Activated T-cell treated with anti-CD3 and anti-CD28 coated beads, Interleukin-2, amount 50 U/mL, for 4 hours (primary cell): ENCODE measurements around the gene SH3GL3. TPM values are rescaled to one million over a fixed set of nuclear protein-coding genes. Genes with fewer than 3 reads are reported as not detected.

Experiments
- ATAC-seq, 2 donors: fragments of 200-7000 bp; cut with Tn5 transposase; one replicate each; pipeline ENCODE4 v1.10.0; 2021
- DNase-seq: peaks from one replicate; pipeline ENCODE4 v3.0.0-alpha.2; 2020
- H3K27me3 Mint-ChIP-seq: one replicate; pipeline ENCODE4 v1.8.0; 2021; ENCODE audit warnings: low read depth, mixed read lengths
- H3K36me3 Mint-ChIP-seq: one replicate; pipeline ENCODE4 v1.8.0; 2022; ENCODE audit warnings: mixed read lengths; ENCODE audit not compliant: insufficient read depth
- H3K4me1 Mint-ChIP-seq: one replicate; pipeline ENCODE4 v1.8.0; 2021; ENCODE audit warnings: low read depth, mixed read lengths
- H3K4me3 Mint-ChIP-seq: one replicate; pipeline ENCODE4 v1.8.0; 2021; ENCODE audit warnings: mild to moderate bottlenecking, moderate library complexity, mixed read lengths
- H3K9me3 Mint-ChIP-seq: one replicate; pipeline ENCODE4 v1.8.0; 2021; ENCODE audit warnings: mixed read lengths
- total RNA-seq, 3 donors: library from RNA; stranded (reverse); gene quantifications; one replicate each; pipeline ENCODE4 v1.2.1, GENCODE V29; 2021

SH3GL3 gene
- total RNA-seq, 3 donors from 2014 or later: not detected

- H3K9me3 Mint-ChIP-seq: no peaks in the 10 kb centered on the region
- H3K36me3 Mint-ChIP-seq: no peaks in the 10 kb centered on the region
- no peak overlapping the region for H3K4me3 Mint-ChIP-seq
- no peak for ATAC-seq
- peaks cover 7% of the 10 kb centered on the region for H3K4me1 Mint-ChIP-seq
- DNase-seq: no peak
- peaks cover 39% of the 10 kb centered on the region for H3K27me3 Mint-ChIP-seq
Measured at GRCh38 chr15:83444936-83445335, 2.2 kb upstream of the SH3GL3 start.

DNA sequence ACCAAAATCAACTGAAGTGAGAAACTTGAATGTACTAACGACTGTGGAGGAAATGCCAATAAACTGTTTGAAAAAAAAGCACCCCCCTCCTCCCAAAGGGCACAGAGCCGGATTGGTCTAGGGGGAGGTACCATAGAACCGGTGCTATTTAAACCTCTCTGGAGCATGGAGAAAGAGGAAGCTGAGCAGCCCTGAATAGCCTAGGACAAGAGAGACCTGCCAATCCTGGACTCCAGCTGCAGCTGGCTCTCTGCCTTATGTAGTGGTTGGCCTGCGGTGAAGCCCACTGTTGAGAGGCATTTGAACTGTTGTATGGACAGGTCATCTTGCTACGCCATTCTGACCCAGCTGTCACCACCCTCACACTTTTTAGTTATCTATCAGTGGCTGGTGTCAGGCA is 1.5 kb upstream of the SH3GL3 start:
- H3K27me3 Mint-ChIP-seq: peaks cover 42% of the 10 kb centered on the region
- ATAC-seq (no peak), DNase-seq (no peak)
- H3K4me3 Mint-ChIP-seq: no peak overlapping the region
- peaks cover 7% of the 10 kb centered on the region for H3K4me1 Mint-ChIP-seq
- H3K9me3 Mint-ChIP-seq: no peaks in the 10 kb centered on the region
- H3K36me3 Mint-ChIP-seq: no peaks in the 10 kb centered on the region

GRCh38 chr15:83446417-83446816 is 724 bp upstream of the SH3GL3 start:
- no peak for DNase-seq
- Mint-ChIP-seq H3K4me3 (no peak overlapping the region), H3K4me1 (peaks cover 7% of the 10 kb centered on the region), H3K9me3 (no peaks in the 10 kb centered on the region), H3K36me3 (no peaks in the 10 kb centered on the region), H3K27me3 (peaks cover 42% of the 10 kb centered on the region)
- no peak for ATAC-seq

GRCh38 chr15:83449250-83449671 is 2.1 kb downstream of the SH3GL3 start:
- no peaks in the 10 kb centered on the region for H3K36me3 Mint-ChIP-seq
- no peak for ATAC-seq
- H3K4me1 Mint-ChIP-seq: peaks cover 7% of the 10 kb centered on the region
- H3K4me3 Mint-ChIP-seq: no peak overlapping the region
- DNase-seq: no peak
- no peaks in the 10 kb centered on the region for H3K9me3 Mint-ChIP-seq
- H3K27me3 Mint-ChIP-seq: peaks cover 31% of the 10 kb centered on the region

- DNase-seq (no peak), ATAC-seq (no peak)
- no peak overlapping the region for H3K4me3 Mint-ChIP-seq
- H3K36me3 Mint-ChIP-seq: no peaks in the 10 kb centered on the region
- H3K4me1 Mint-ChIP-seq: peaks cover 7% of the 10 kb centered on the region
- H3K9me3 Mint-ChIP-seq: no peaks in the 10 kb centered on the region
- peaks cover 28% of the 10 kb centered on the region for H3K27me3 Mint-ChIP-seq
Measured at GRCh38 chr15:83449937-83450506, 2.9 kb downstream of the SH3GL3 start.

GRCh38 chr15:83457149-83457548 is 10.0 kb downstream of the SH3GL3 start:
- Mint-ChIP-seq H3K27me3 (peaks cover 2% of the 10 kb centered on the region), H3K36me3 (no peaks in the 10 kb centered on the region), H3K4me3 (no peak overlapping the region), H3K4me1 (no peaks in the 10 kb centered on the region), H3K9me3 (no peaks in the 10 kb centered on the region)
- DNase-seq (no peak), ATAC-seq (no peak)

GRCh38 chr15:83458381-83458780 is 11.2 kb downstream of the SH3GL3 start:
- ATAC-seq (no peak), DNase-seq (no peak)
- Mint-ChIP-seq H3K9me3 (no peaks in the 10 kb centered on the region), H3K4me3 (no peak overlapping the region), H3K4me1 (no peaks in the 10 kb centered on the region), H3K36me3 (no peaks in the 10 kb centered on the region), H3K27me3 (peaks cover 2% of the 10 kb centered on the region)

- no peaks in the 10 kb centered on the region for H3K9me3 Mint-ChIP-seq
- peaks cover 4% of the 10 kb centered on the region for H3K27me3 Mint-ChIP-seq
- H3K4me1 Mint-ChIP-seq: no peaks in the 10 kb centered on the region
- no peak overlapping the region for H3K4me3 Mint-ChIP-seq
- no peaks in the 10 kb centered on the region for H3K36me3 Mint-ChIP-seq
- ATAC-seq: no peak
- DNase-seq: no peak
Measured at GRCh38 chr15:83462026-83462425, 14.9 kb downstream of the SH3GL3 start.

DNA sequence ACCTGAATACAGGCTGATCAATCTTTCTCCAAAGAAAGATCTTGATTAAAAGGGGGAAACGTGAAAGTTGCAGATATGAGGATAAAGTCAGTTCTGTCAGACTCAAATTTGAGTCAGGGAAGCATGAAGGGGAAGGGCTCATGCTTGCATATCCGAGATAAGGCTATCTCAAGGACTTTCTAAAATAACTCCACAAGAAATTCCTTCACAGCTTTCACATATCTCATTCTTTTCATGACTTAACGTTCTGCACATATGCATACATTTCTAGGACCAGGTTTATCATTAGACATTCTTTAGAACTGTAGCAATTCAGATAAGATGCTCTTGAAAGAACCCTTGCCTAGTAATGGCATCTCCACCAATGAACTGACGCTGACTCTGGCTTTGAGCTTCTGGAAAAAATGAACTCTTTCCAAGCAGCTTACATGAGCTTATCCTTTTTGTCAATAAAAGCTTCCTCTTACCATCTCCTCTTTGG is 15.9 kb downstream of the SH3GL3 start:
- DNase-seq: no peak
- H3K4me1 Mint-ChIP-seq: no peaks in the 10 kb centered on the region

GRCh38 chr15:83470887-83471286 is 23.7 kb downstream of the SH3GL3 start:
- no peak for ATAC-seq
- no peak overlapping the region for H3K4me3 Mint-ChIP-seq
- H3K9me3 Mint-ChIP-seq: no peaks in the 10 kb centered on the region
- no peaks in the 10 kb centered on the region for H3K36me3 Mint-ChIP-seq
- no peak for DNase-seq
- H3K4me1 Mint-ChIP-seq: no peaks in the 10 kb centered on the region
- H3K27me3 Mint-ChIP-seq: peaks cover 6% of the 10 kb centered on the region

More for the DNA sequence above, 15.9 kb downstream of the SH3GL3 start:
- Mint-ChIP-seq H3K9me3 (no peaks in the 10 kb centered on the region), H3K4me3 (no peak overlapping the region), H3K36me3 (no peaks in the 10 kb centered on the region), H3K27me3 (peaks cover 4% of the 10 kb centered on the region)
- no peak for ATAC-seq

DNA sequence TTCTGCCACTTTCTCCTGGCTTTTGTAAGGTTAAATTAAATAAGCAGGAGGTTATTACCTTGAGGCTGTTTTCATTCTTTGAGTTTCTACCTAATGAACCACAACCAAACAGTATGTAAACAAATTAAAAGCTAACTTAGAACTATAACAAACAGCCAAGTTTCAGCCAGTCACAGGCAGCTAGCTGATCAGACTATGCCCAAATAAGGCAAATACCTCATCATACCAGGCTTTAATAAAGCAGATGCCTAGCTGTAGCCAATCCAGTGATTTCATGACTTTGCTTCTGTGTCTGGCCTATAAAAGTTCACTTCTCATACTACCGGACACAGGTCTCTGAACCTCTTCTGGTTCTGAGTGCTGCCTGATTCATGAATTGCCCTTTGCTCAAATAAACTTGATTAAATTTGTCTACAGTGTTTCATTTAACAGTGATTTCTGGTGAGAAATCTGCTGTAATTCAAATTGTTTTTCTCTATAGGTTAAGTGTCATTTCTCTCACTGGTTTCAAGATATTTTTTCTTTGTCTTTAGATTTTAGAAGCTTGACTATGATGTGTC is 24.2 kb downstream of the SH3GL3 start:
- no peaks in the 10 kb centered on the region for H3K4me1 Mint-ChIP-seq
- no peaks in the 10 kb centered on the region for H3K36me3 Mint-ChIP-seq
- DNase-seq: no peak

DNA sequence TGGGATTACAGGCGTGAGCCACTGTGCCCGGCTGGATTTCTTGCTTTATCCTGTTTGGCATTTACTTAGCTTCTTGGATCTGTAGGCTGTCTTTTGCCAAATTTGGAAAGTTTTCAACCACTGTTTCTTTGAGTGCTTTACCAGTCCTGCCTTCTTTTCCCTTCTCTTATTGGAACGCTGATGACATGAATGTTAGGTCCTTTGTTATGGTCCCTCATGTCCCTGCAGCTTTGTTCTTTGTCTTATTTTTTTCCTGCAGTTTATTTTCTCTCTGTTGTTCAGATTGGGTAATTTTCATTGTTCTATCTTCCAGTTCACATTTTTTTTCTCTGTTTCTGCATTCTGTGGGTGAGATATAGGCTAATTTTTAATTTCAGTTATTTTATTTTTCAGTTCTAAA is 25.0 kb downstream of the SH3GL3 start:
- H3K27me3 Mint-ChIP-seq: peaks cover 6% of the 10 kb centered on the region
- no peaks in the 10 kb centered on the region for H3K4me1 Mint-ChIP-seq
- DNase-seq (no peak), ATAC-seq (no peak)
- no peaks in the 10 kb centered on the region for H3K36me3 Mint-ChIP-seq
- H3K4me3 Mint-ChIP-seq: no peak overlapping the region
- no peaks in the 10 kb centered on the region for H3K9me3 Mint-ChIP-seq

More for the DNA sequence above, 24.2 kb downstream of the SH3GL3 start:
- Mint-ChIP-seq H3K4me3 (no peak overlapping the region), H3K27me3 (peaks cover 6% of the 10 kb centered on the region), H3K9me3 (no peaks in the 10 kb centered on the region)
- no peak for ATAC-seq

GRCh38 chr15:83472797-83473196 is 25.7 kb downstream of the SH3GL3 start:
- Mint-ChIP-seq H3K4me1 (no peaks in the 10 kb centered on the region), H3K9me3 (no peaks in the 10 kb centered on the region), H3K27me3 (peaks cover 6% of the 10 kb centered on the region), H3K4me3 (no peak overlapping the region), H3K36me3 (no peaks in the 10 kb centered on the region)
- ATAC-seq (no peak), DNase-seq (no peak)

DNA sequence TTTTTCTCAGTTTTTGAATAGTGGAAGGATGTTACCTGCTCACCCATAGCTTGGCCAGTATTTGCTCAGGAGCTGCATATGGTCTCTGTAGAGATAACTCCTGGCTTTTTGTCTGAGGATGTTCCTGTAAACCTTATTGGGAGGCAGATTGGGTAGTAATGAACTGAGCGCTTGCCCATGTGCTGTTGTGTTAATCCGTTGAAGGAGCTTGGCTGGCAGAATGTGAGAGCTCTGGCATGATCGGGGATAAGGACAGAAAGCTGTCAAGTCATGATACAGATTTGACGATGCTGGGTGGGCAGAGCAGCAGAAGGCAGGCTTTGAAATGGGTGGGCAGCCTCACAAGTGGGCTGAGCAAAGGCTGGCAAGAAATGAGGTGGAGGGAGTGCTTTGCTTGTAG is 27.4 kb downstream of the SH3GL3 start:
- ATAC-seq: no peak
- H3K36me3 Mint-ChIP-seq: no peaks in the 10 kb centered on the region
- H3K27me3 Mint-ChIP-seq: peaks cover 2% of the 10 kb centered on the region
- no peaks in the 10 kb centered on the region for H3K9me3 Mint-ChIP-seq
- no peaks in the 10 kb centered on the region for H3K4me1 Mint-ChIP-seq
- no peak for DNase-seq
- H3K4me3 Mint-ChIP-seq: no peak overlapping the region

DNA sequence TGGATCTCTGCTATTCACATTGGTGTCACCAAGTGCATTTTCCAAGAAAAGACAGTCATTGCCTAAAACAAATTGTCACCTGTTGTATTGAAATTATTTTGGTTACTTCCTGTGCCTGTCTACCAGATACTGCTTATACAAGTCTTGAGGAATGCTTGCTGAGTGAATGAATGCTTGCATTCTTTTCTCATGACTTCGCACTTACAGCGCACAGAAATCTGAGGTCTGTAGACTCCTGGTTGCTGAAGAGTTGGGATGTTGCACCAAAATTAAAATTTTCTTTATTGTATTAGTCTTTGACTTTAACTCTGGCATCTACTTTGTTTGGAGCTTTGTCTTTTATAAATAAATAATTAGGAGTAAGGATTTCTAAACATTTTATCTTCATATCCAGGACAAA is 28.4 kb downstream of the SH3GL3 start:
- no peaks in the 10 kb centered on the region for H3K36me3 Mint-ChIP-seq
- ATAC-seq (no peak), DNase-seq (no peak)
- no peaks in the 10 kb centered on the region for H3K9me3 Mint-ChIP-seq
- peaks cover 1% of the 10 kb centered on the region for H3K27me3 Mint-ChIP-seq
- no peaks in the 10 kb centered on the region for H3K4me1 Mint-ChIP-seq
- H3K4me3 Mint-ChIP-seq: no peak overlapping the region
